Transverse colon (tissue), 4 donors: ENCODE results near the gene ACAP2. TPM values are rescaled to one million over a fixed set of nuclear protein-coding genes. Genes with fewer than 3 reads are reported as not detected.

Source experiments
- DNase-seq: peaks from one replicate; pipeline ENCODE4 v3.0.0-alpha.2; 2019
- H3K27ac ChIP-seq, 4 donors: fragments of 200-600 bp; sonication (generic); 2 replicates each; pipeline ENCODE4 v1.5.1; 2016 to 2018; ENCODE audit warnings: inconsistent platforms in 4 of 4
- H3K27me3 ChIP-seq: fragments of 200-600 bp; sonication (generic); 2 replicates; pipeline ENCODE4 v1.5.1; 2017; ENCODE audit warnings: inconsistent platforms
- H3K36me3 ChIP-seq, 4 donors: fragments of 200-600 bp; sonication (generic); 2 replicates each; pipeline ENCODE4 v1.5.1; 2017 to 2019; ENCODE audit warnings: inconsistent platforms in 4 of 4
- H3K4me1 ChIP-seq, 4 donors: fragments of 200-600 bp; sonication (generic); 2 replicates each; pipeline ENCODE4 v1.5.1; 2017 to 2020; ENCODE audit warnings: inconsistent platforms in 4 of 4
- H3K4me3 ChIP-seq, 4 donors: fragments of 200-600 bp; sonication (generic); 1 replicate in 1 of 4; 2 replicates in 3 of 4; pipeline versions ENCODE4 v1.5.1 to v1.6.1; 2017 to 2019; ENCODE audit warnings: inconsistent platforms in 4 of 4
- H3K9me3 ChIP-seq, 2 donors: fragments of 200-600 bp; sonication (generic); 2 replicates each; pipeline ENCODE4 v1.5.1; 2017 to 2019; ENCODE audit warnings: inconsistent platforms in 2 of 2
- CTCF ChIP-seq, 5 experiments: fragments of 200-600 bp in 3 of 5; fragments of 450-650 bp in 2 of 5; sonication (generic) in 3 of 5; IDR thresholded peaks; 1 replicate in 2 of 5; 2 replicates in 3 of 5; pipeline ENCODE4 v1.5.1; 2016 to 2017; ENCODE audit warnings: antibody characterized with exemption in 5 of 5, inconsistent platforms in 3 of 5, mild to moderate bottlenecking in 2 of 5, moderate library complexity in 1 of 5
- EP300 ChIP-seq: sonication (generic); formaldehyde crosslinking; IDR thresholded peaks from one replicate; pipeline ENCODE4 v1.6.1; 2017; ENCODE audit warnings: antibody characterized with exemption, low read depth
- POLR2A ChIP-seq: fragments of 450-650 bp; IDR thresholded peaks from one replicate; pipeline ENCODE4 v1.6.1; 2016; ENCODE audit warnings: antibody characterized with exemption, mild to moderate bottlenecking, moderate library complexity
- POLR2AphosphoS5 ChIP-seq, 3 donors: sonication (generic); formaldehyde crosslinking; IDR thresholded peaks; one replicate each; pipeline ENCODE4 v1.6.1; 2016; ENCODE audit warnings: antibody characterized with exemption in 3 of 3
- WGBS, 2 donors: methylation state at CpG; one replicate each; pipeline ENCODE4 v1.1.5; 2018; ENCODE audit warnings: low coverage in 1 of 2; 5-methylcytosine and 5-hydroxymethylcytosine counted together
- in situ Hi-C, 4 donors: fragments of 200-750 bp; cut with MboI; loops; one replicate each; pipeline versions ENCODE4 v1.15.0 to v1.15.1; 2017; ENCODE audit warnings: low sequenced_read_pairs in 3 of 4, low pct_ligation_motif_present in 1 of 4, low pct_unique_long_range_greater_than_20kb in 1 of 4
- intact Hi-C: fragments of 100-400 bp; cut with DNase I; formaldehyde crosslinking; loops from one replicate; pipeline ENCODE4 v1.15.1; 2023; ENCODE audit warnings: low total_unique reads
- total RNA-seq, 4 donors: library from RNA; depleted of rRNA; stranded (reverse); fragments of >200 nt; gene quantifications; one replicate each; pipeline ENCODE4 v1.1.0, GENCODE V29; 2016

The ACAP2 gene
- total RNA-seq, 4 donors from 2014 or later, result 17.3 to 97.5 (median 64.6) TPM

- Histone ChIP-seq H3K27ac (no peak overlapping the region), H3K9me3 (no peaks in the 10 kb centered on the region), H3K27me3 (no peaks in the 10 kb centered on the region), H3K36me3 (no peaks in the 10 kb centered on the region), H3K4me1 (peaks cover 4 to 29% (median 10%) of the 10 kb centered on the region in 4 donors), H3K4me3 (no peak overlapping the region)
- 62 to 75% methylated on average over 3 of the region's 3 CpGs for WGBS, 2 donors
- no peak for TF ChIP-seq POLR2AphosphoS5 (IDR thresholded peaks at IDR 0.05)
- TF ChIP-seq CTCF (IDR thresholded peaks at IDR 0.05), result no peak
- no peak for TF ChIP-seq EP300
- no peak for TF ChIP-seq POLR2A
- intact Hi-C loops, result no loop called here
- no peak for DNase-seq
- in situ Hi-C loops, result no loop called here
Observed at GRCh38 chr3:195397524-195397923, 45.3 kb downstream of the ACAP2 start.

GRCh38 chr3:195395208-195395816, 47.5 kb downstream of the ACAP2 start:
- intact Hi-C loops (no loop called here), in situ Hi-C loops (no loop called here)
- Histone ChIP-seq H3K27me3 (no peaks in the 10 kb centered on the region), H3K4me1 (peaks cover 4 to 29% (median 11%) of the 10 kb centered on the region in 4 donors), H3K4me3 (no peak overlapping the region), H3K27ac (no peak overlapping the region), H3K9me3 (no peaks in the 10 kb centered on the region), H3K36me3 (peaks cover 0 to 8% (median 0%) of the 10 kb centered on the region in 4 donors)
- DNase-seq, result no peak
- WGBS, 2 donors, result 97 to 98% methylated on average over 4 of the region's 4 CpGs
- TF ChIP-seq CTCF (IDR thresholded peaks at IDR 0.05) (no peak), POLR2AphosphoS5 (IDR thresholded peaks at IDR 0.05) (no peak), EP300 (no peak)

GRCh38 chr3:195394700-195395099, 48.1 kb downstream of the ACAP2 start:
- 87 to 100% methylated on average over 1 to 3 of the region's 3 CpGs for WGBS, 2 donors
- in situ Hi-C loops (no loop called here), intact Hi-C loops (loop anchor here (1.0 kb wide), 1 partner anchor 42 kb away; no protein-coding TSS in a partner anchor)
- Histone ChIP-seq H3K9me3 (no peaks in the 10 kb centered on the region), H3K4me3 (no peak overlapping the region), H3K27ac (no peak overlapping the region), H3K4me1 (peaks cover 4 to 29% (median 11%) of the 10 kb centered on the region in 4 donors), H3K27me3 (no peaks in the 10 kb centered on the region), H3K36me3 (peaks cover 0 to 8% (median 0%) of the 10 kb centered on the region in 4 donors)
- TF ChIP-seq CTCF (IDR thresholded peaks at IDR 0.05), result no peak
- TF ChIP-seq POLR2AphosphoS5 (IDR thresholded peaks at IDR 0.05), result no peak
- no peak for TF ChIP-seq EP300
- TF ChIP-seq POLR2A, result no peak
- no peak for DNase-seq

- Histone ChIP-seq H3K9me3 (no peaks in the 10 kb centered on the region), H3K36me3 (peaks cover 0 to 8% (median 0%) of the 10 kb centered on the region in 4 donors), H3K4me1 (peaks cover 4 to 31% (median 11%) of the 10 kb centered on the region in 4 donors), H3K27ac (no peak overlapping the region), H3K27me3 (no peaks in the 10 kb centered on the region), H3K4me3 (no peak overlapping the region)
- 78 to 83% methylated on average over 7 of the region's 7 CpGs for WGBS, 2 donors
- TF ChIP-seq POLR2A, result no peak
- TF ChIP-seq EP300, result no peak
- no peak for TF ChIP-seq CTCF (IDR thresholded peaks at IDR 0.05)
- TF ChIP-seq POLR2AphosphoS5 (IDR thresholded peaks at IDR 0.05), result no peak
- no peak for DNase-seq
- in situ Hi-C loops, result no loop called here
- intact Hi-C loops, result loop anchor here (1.0 kb wide), 1 partner anchor 42 kb away; no protein-coding TSS in a partner anchor
Observed at GRCh38 chr3:195394024-195394423, 48.8 kb downstream of the ACAP2 start.
